ENCODE measurements around the gene TRO. TPM values are rescaled to one million over a fixed set of nuclear protein-coding genes. Genes with fewer than 3 reads are reported as not detected.

Gene TRO
- total and polyA plus RNA-seq, 10 of the 15 experiments (the other 5 are each of a cell fraction or from before 2014, with no cell fraction given), result 0.02 to 1.0 (median 0.35) TPM; not detected in 7

DNA sequence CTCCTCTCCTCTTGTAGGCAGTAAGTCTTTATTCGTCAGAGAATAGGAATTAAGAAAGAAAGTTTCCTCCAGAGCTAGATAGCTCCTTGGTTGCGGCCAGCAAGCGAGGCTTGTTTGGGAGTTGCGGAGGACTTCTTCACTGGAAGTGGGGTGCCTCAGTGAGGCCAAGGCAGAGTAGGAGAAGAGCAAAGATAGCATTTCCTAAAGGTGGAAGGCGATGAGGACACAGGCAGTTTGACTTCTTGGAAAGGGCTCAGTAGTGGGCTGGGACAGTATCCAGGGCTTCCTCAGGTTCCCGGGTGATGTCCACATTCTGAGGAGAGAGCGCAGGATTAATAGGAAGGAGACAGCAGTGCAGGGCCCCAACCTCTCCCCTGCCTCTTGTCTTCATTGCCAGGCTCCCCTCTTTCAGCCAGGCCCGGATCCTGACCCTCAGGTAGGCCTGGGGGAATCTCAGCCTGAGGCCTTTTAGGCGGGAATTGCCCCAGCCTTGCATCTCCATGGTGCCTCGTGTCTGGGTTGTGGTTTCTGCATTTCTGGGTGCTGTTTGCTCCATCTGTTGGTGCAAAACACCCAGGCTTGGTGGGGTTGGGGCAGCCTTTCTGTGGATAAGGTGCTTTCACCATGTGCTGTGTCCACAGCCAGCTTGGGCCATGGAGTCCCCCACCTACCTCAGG lies 12.7 kb downstream of the TRO start:
- Histone ChIP-seq H3K79me2 (ENCODE audit: control insufficient read depth, insufficient read depth, low read length) (no peaks in the 10 kb centered on the region), H4K20me1 (ENCODE audit: control insufficient read depth, insufficient read depth) (no peaks in the 10 kb centered on the region), H3K9me3 (replicated peaks; ENCODE audit: control insufficient read depth, insufficient read depth, low read length) (no peaks in the 10 kb centered on the region), H3K4me3 (no peak overlapping the region), H3K4me2 (ENCODE audit: control insufficient read depth, insufficient read depth) (no peak overlapping the region), H3K36me3 (ENCODE audit: control insufficient read depth in 2 of 2, insufficient read depth in 2 of 2, low read length in 1 of 2) (no peaks in the 10 kb centered on the region), H3K27me3 (replicated peaks in 1 of 2; ENCODE audit: control insufficient read depth in 2 of 2, insufficient read depth in 2 of 2, low read length in 1 of 2) (no peaks in the 10 kb centered on the region), H3K4me1 (ENCODE audit: control insufficient read depth, insufficient read depth, low read length) (no peaks in the 10 kb centered on the region), H3K9ac (ENCODE audit: control insufficient read depth, insufficient read depth, low read length) (no peak overlapping the region), H3K27ac (ENCODE audit: control insufficient read depth, insufficient read depth) (no peak overlapping the region), H2AFZ (ENCODE audit: control insufficient read depth, low read depth, low read length) (no peak overlapping the region)
- no peak for TF ChIP-seq SKIL (IDR thresholded peaks at IDR 0.05; ENCODE audit: low read depth, poor library complexity, severe bottlenecking)
- TF ChIP-seq DPF2 (IDR thresholded peaks at IDR 0.05), result no peak
- no peak for TF ChIP-seq ZNF207 (IDR thresholded peaks at IDR 0.05; ENCODE audit: borderline replicate concordance)
- no peak for TF ChIP-seq ZBTB33 (IDR thresholded peaks at IDR 0.05)
- TF ChIP-seq PAX5 (IDR thresholded peaks at IDR 0.05; ENCODE audit: borderline replicate concordance, low read depth, low read length), result no peak
- no peak for TF ChIP-seq MYB (IDR thresholded peaks at IDR 0.05; ENCODE audit: borderline replicate concordance, low read depth, low read length)
- TF ChIP-seq MYC (IDR thresholded peaks at IDR 0.05; ENCODE audit: insufficient read depth, insufficient read length, insufficient replicate concordance, low read length, severe bottlenecking), result no peak
- TF ChIP-seq, protein P1, sequence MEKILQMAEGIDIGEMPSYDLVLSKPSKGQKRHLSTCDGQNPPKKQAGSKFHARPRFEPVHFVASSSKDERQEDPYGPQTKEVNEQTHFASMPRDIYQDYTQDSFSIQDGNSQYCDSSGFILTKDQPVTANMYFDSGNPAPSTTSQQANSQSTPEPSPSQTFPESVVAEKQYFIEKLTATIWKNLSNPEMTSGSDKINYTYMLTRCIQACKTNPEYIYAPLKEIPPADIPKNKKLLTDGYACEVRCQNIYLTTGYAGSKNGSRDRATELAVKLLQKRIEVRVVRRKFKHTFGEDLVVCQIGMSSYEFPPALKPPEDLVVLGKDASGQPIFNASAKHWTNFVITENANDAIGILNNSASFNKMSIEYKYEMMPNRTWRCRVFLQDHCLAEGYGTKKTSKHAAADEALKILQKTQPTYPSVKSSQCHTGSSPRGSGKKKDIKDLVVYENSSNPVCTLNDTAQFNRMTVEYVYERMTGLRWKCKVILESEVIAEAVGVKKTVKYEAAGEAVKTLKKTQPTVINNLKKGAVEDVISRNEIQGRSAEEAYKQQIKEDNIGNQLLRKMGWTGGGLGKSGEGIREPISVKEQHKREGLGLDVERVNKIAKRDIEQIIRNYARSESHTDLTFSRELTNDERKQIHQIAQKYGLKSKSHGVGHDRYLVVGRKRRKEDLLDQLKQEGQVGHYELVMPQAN (conservative IDR thresholded peaks at IDR 0.05), result no peak
- no peak for TF ChIP-seq STAT1 (conservative IDR thresholded peaks at IDR 0.05)
- no peak for TF ChIP-seq ASH2L (IDR thresholded peaks at IDR 0.05; ENCODE audit: borderline replicate concordance, low read depth)
- TF ChIP-seq, protein P2, sequence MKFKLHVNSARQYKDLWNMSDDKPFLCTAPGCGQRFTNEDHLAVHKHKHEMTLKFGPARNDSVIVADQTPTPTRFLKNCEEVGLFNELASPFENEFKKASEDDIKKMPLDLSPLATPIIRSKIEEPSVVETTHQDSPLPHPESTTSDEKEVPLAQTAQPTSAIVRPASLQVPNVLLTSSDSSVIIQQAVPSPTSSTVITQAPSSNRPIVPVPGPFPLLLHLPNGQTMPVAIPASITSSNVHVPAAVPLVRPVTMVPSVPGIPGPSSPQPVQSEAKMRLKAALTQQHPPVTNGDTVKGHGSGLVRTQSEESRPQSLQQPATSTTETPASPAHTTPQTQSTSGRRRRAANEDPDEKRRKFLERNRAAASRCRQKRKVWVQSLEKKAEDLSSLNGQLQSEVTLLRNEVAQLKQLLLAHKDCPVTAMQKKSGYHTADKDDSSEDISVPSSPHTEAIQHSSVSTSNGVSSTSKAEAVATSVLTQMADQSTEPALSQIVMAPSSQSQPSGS (IDR thresholded peaks at IDR 0.05; ENCODE audit: low read length), result no peak
- TF ChIP-seq SUZ12 (IDR thresholded peaks at IDR 0.05; ENCODE audit: unreplicated experiment), result no peak
- no peak for TF ChIP-seq CREB1 (IDR thresholded peaks at IDR 0.05; ENCODE audit: low read depth)
- no peak for TF ChIP-seq POU2F2 (IDR thresholded peaks at IDR 0.05; ENCODE audit: borderline replicate concordance, low read depth, low read length)
- in situ Hi-C loops (cut with MboI), result no loop called here
- SMC1A ChIA-PET (ENCODE audit: uncharacterized antibody, unreplicated experiment), result no interaction called here
- 43% methylated on average over 10 of the region's 10 CpGs for WGBS (ENCODE audit: insufficient coverage, insufficient replicate concordance, low lambda C conversion rate, missing lambda C conversion rate)
- DNase-seq (ENCODE audit: low read depth, low spot score) (no peak), FAIRE-seq (no peak), ATAC-seq (no peak)
- CTCF ChIA-PET, result no interaction called here
- POLR2A ChIA-PET, result no interaction called here
- intact Hi-C loops (cut with micrococcal nuclease; ENCODE audit: unreplicated experiment), result no loop called here
- RAD21 ChIA-PET (ENCODE audit: unreplicated experiment), result no interaction called here
- no TSS peak for BruUV-seq (replicated peaks)
